GM21825 (cell line): Measurements from ENCODE around the gene CDH22.

Experiments
- ATAC-seq: cut with Tn5 transposase; IDR thresholded peaks from one replicate; pipeline ENCODE4 v1.9.1; 2021; ENCODE audit warnings: mild to moderate bottlenecking, moderate library complexity; ENCODE audit not compliant: unreplicated experiment

The CDH22 gene

DNA sequence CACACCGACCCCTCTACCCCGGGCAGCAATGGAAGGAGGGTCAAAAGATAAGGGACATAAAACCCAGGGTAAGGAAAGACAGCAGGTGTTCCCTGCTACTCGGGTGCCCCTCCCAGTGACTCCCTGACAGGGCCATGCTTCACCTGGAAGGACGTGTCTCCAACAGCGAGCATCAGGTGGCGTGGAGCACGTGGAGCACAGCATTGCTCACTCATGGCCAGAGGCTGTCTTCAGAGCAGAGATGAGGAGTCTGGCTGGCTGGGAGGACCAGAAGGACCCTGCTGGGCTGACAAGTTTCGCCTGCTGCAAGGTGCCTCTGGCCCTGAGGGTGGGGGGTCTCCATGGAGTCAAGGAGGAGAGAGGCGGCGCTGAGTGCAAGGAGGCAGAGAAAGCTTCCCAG lies 15.3 kb upstream of the CDH22 start:
- no peak for ATAC-seq

DNA sequence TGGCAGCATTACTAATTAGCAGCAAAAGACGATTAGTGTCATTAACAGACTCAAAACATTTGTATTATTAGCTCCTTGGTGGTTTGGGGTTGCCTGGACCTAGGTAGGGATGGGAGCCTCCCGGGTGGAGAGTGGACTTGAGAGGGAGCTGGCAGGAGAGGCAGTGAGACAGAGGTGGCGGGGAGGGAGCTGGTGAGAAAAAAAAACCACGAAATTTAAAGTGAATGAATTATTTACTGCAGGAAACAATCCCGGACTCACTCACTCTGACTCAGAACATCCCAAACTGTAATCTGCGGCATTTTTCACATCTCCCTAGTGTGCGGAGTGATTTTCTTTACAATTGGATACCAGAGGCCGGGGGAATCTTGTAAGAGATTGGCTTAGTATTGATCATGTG lies 14.3 kb upstream of the CDH22 start:
- ATAC-seq = no peak

DNA sequence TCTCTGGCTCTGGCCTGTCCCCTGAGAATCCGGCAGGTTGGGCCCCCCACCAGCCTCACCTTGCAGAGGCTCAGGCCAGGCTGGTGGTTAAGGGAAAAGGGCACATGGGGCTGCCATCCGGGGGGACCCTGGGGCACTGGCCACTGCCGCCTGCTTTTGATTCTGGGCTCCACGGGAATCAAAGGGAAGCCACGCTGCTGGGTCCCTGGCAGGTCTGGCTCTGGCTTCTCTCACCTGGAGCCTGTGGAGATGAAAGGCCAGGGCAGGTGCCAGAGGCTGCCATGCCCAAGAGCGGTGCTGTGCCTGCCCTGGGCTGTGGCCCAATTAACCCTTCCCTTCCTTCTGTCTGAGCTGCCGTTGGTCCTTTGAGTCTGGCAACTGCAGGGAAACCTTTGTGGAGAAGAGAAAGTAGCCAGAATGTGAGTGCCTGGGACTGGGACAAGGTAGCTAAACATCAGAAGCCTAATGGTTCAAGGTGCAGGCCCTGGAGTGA lies 9.4 kb upstream of the CDH22 start:
- ATAC-seq = no peak

DNA sequence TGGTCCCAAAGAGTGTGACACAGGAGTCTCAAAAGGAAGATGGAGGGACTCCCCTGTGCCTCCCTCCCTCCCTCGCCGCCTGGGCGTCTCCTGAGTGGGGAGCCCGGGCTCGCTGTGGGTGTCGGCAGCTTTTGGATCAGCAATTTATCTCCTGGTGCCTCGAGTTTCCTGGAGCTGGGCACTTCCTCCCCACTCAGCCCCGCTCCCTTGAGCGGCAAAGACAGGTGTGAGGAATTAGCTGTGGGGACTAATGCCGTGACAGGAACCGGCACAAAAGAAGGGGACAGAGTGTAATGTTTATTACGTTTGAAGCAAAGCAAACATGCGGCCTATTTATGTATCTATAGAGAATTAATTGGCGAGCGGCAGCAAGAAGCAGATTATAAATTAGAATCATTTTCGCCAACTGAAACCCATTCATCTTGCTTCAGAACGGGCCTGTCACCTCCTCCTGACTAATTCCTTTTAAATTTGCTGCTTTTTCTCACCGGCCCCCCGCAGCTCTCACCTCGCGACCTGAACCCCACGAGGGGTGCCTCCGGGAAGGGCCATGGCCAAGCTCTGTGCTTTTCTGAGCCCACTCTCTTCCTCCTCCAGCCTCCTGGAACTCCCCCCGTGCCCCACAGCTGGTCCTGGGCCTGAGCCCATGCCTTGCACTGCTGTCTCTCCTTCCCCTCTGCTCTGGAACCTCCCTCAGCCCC lies 8.8 kb upstream of the CDH22 start:
- no peak for ATAC-seq

DNA sequence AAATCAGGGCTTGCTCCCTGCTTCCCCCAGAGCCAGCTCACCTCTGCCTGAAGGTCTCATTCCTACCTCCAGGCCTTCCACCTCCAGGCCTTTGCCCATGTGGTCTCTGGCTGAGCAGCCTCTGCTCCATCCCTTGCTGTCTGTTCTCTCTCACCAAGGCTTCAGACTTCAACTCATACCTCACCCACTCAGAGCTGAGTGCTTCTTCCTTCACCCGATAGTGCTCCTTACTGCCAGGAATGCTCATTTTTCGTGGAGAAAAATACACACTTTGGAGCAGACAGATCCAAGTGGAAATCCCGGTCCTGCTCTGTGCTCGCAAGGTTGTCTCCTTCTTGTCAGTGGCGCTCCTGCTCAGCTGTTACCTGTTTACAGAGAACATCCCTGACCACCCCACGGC lies 7.0 kb upstream of the CDH22 start:
- no peak for ATAC-seq

DNA sequence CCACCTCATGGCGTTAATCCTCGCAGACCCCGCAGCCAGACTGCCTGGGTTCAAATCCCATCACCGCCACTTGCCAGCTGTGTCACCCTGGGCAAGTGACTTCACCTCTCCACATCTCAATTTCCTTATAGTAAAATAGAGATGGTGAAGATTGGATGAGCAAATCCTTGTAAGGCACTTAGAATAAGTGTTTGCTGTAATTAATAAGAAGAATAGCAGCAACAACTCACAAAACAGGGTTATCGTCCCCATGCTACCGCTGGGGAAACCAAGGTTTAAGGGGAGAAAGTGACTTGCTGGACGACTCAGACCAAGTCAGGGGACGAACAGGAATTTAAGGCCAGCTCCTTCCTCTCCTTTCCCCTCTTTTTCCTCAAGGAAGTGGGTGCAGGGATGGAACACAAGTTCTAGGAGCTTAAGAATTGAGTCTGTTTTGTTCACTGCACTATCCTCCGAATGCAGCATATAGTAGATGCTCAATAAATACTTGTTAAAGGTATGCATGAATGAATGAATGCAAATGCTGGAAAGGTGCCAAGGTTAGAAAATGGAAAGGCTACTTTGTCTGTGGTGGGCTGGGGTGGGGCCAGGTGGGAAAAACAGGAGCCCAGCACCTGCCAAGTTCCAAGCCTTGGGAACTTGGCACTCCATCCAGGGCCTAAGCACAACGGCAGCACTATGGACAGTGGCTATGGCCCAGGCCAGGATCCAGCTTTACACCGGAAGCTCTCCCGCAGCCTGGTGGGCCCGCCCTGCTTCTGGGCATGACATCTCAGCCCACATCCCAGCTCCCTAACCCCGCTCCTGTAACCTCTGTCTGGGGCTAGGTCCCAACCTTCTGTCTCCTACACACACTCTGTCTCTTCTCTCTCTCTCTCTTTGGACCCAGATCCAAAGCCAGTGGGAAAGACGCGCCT lies 4.9 kb upstream of the CDH22 start:
- ATAC-seq = no peak

DNA sequence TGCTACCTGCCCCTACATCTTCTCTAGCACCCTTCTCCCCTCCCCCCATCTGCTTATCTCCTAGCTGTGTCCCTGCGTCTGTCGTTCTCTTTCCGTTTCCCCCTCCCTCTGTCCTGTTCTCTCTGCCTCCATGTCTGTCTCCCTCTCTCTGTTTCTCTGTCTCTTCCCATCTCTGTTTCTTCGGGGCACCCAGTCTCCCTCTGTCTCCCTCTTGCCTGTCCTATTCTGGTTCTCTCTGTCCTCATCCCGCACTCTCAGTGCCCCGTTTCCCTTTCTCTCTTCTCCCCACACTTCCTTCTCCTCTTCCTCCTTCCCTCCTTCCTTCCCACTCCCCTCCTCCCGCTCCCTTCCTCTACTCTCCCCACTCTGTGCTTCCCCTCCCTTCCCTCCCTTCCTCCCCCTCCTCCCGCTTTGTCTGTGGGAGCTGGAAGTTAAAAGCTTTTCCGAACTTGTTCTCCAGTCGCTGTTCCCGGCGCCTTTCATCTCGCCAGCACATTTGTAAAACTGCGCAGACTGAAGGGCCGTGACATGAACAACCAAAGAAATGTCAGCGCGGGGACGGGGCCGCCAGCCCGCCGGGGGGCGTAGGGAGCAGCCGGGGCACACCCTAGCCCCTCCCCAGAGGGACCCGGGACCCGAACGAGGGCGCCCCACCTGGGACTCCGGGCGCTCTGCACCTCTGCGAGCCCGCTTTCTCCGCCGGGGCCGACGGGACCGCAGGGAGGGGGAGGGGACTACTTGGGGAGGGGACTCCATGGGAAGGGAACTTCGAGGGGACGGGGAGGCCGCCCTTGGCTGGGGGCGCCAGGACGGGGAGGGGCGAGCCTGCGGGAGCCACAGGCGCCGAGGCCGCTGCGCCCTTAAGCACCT lies 4.0 kb upstream of the CDH22 start:
- ATAC-seq = no peak

DNA sequence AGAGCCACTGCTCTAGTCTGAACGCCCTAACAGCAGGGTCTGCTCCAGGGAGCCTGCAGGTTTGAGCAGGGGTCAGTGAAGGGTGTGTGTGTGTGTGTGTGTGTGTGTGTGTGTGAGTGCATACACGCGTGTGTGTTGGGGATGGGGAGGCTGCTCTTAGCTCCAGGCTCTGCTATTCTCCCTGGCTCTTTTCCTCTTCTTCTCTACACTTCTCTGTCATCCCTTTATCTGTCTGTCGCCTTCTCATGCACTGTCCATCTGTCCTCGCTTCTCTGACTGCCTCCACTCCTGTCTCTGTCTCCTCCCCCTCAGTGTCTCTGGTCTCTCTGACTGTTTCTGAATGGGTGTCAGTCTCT lies 3.4 kb upstream of the CDH22 start:
- ATAC-seq = no peak

DNA sequence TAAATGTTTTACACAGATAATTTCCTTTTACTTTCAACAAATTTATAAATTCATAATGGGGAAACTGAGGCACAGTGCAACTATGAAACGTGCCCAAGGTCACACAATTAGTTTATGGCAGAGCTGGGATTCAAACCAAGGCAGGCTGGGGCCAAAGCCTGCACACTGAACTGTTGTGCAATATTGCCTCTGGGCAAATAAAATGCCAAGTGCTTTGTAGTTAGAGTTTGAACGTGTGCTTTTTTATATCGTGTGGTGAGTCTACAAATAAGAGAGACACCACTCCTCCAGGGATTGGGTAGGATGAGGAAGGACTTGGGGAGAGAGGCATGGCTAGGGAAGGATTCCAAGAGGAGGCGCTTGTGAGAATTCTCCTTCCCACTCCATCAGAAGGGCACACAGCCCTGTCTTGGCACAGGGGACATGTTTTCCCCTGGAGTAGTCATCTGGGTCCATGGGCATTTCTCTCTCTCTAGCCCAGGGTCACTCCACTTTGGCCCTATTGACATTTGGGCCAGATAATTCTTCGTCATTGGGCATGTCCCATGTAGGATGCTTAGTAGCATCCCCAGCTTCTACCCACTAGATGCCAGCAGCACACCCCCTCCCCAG lies 2.8 kb upstream of the CDH22 start:
- no peak for ATAC-seq

DNA sequence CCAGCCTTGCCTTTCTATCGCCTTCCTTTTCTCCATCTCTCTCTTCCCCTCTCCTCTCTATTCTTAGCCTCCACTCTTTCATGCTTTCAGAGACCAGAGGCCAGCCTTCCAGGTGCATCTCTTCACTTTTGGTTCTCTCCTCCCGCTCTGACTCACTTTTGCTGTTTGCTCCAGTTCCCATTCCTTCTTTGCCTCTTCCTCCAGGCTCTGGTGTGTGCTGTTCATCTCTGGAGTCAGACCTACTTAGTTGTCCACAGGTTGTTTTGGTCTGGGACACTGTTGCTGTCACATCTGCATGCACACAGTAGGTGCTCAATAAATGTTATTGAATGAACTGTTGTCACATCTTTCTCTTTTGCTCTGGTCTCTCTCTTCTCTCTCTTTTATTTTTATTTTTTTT lies 1.6 kb upstream of the CDH22 start:
- ATAC-seq = no peak

DNA sequence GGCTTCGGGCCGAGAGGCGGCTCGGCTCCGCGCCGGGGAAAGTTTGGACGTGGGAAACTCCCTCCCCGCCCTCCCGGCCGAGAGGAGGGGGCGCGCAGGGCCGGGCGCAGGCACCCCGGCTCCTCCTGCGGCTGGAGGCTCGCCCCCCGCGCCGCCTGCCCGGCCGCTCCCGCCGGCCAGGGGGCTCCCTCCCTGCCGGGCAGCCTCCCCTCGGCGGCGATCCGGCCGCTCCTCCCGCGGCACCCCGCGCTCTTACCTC lies 370 bp downstream of the CDH22 start:
- ATAC-seq = no peak

DNA sequence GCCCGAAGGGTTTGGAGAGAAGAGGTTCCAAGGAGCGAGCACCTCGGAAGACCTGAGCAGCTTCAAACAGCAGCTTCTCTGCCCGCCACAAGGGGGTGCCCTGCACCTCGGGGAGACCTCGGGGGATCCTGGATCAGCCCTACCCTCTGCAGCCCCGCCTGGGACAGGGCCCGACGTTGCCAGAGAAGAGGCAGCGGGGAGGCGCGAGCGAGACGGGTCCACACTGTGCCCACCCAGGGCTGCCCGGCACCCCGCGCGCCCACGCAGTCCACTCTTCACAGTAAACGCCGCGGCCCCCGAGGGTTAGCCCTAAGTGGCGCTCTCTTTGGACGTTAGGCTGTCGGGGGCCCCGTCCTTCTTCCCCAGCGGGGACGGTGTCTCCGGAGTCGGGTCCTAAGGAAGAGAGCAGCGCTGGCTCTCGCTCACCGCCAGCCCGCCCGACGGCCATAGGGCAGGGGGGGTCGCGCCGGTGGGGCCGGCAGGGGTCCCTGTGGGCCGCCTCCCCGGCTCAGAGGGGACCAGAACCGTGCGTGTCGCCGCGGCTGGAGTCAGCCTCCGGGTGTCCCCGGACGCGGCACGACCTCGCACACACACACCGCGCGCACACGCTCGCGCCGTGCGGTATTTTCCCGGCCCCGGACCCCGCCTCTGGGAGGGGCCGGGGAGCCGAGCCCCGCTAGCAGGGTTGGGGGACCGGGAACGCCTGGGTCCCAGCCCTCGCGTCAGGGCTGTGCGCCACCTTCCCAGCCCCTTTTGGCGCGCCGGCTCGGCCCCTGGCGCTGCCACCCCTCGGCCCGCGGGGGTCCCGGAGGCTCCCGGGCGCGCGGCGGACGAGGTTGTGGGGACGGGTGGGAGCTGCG lies 929 bp downstream of the CDH22 start:
- peak; percentile 64 for ATAC-seq

DNA sequence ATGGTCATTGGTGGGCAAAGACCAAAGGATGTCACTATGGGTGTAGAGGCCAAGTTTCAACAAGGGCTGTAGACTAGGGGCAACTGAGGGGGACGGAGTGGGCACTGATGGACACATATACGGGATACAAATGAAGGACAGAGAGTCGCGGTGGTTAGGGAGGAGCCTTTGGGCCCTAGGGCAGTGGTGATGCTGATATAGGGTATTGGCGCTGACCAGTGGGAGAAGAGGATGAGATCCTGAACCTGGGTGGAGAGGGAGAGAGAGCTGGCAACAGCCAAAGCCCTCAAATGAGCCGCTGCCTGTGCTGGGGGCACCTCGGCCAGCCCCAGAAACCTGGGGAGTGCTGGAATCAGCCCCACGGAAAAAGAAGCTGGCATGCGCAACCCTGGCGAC lies 1.6 kb downstream of the CDH22 start:
- ATAC-seq = no peak

DNA sequence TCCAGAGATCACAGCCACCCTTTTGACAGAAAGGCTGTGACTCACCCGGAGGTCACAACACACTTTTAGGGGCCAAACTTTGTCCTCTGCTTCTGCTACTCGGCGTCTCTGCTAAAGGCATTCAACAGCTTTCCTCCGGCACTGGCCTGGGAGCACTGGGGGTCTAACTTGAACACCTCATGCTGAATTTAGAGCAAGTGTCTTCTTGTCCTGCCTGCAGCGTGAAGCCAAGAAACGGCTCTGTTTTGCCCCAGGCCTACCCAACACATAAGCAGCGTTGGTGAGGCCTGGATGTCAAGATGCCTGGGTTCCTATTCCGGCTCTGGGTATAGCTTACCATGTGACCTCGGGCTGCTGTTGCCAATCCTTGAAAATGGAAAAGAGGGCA lies 2.3 kb downstream of the CDH22 start:
- no peak for ATAC-seq

DNA sequence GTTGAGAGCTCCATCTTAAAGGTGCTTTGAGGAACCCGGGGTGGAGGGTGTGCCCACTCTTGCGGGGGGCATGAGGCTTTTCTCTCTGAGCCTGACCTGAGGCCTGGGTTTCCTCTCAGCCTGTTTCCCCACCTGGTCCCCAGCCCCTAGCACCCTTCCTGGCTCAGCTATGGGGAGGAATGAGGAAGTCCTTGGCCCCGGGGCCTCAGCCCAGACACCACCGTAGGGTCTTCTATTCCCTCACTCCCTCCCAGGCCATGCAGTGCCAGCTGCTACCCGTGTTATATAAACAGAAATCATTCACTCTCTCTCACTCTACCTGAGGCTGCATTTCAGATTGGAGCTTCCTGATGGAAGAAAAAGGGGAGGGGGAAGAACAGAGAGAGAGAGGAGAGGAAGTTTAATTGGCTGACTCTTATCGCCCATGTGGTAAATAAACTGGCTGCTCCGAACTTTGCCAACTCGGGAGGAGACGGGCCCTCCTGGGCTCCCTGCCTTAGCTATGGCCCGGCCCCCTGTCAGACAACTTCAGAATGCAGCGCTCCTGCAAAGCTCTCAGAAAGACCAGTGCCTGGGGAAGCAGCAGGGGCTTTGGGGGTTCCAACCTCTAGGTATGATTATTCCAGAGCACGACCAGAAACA lies 2.8 kb downstream of the CDH22 start:
- ATAC-seq = no peak

DNA sequence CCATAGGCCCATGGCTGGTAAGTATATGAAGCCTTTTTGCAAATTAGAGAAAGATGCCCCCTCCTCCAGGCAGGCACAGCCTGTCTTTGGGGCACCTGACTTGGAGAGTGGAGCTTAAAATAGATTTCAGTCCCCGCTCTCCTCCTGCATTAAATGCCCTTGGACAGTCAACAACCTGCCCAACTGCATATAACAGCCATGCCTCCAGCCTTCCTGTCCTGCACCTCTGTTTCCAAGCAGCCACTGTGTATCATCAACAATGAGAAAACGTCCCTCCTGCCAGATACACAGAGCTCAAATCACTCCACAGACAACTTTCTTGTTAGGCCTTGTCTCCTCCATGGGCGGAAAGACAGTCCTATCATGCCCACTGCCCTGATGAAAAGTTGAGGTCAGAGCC lies 3.4 kb downstream of the CDH22 start:
- no peak for ATAC-seq

DNA sequence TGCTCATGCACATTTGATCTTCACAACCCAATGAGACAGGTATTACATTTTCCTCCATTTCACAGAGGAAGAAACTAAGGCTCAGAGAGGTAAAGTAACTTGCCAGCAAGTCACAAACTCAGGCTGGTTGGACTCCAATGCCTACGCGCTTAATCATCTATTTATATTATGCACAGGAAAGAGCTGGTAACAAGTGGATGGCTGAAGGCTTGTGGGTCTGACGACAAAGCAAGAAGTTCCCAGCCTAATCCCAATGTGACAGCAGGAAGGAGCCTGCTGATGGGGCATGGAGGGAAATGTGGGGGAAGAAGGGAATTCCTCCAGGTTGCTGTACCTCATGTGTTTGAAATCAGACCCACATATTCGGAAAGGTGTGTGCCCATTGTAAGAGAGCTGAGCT lies 3.9 kb downstream of the CDH22 start:
- ATAC-seq = no peak

DNA sequence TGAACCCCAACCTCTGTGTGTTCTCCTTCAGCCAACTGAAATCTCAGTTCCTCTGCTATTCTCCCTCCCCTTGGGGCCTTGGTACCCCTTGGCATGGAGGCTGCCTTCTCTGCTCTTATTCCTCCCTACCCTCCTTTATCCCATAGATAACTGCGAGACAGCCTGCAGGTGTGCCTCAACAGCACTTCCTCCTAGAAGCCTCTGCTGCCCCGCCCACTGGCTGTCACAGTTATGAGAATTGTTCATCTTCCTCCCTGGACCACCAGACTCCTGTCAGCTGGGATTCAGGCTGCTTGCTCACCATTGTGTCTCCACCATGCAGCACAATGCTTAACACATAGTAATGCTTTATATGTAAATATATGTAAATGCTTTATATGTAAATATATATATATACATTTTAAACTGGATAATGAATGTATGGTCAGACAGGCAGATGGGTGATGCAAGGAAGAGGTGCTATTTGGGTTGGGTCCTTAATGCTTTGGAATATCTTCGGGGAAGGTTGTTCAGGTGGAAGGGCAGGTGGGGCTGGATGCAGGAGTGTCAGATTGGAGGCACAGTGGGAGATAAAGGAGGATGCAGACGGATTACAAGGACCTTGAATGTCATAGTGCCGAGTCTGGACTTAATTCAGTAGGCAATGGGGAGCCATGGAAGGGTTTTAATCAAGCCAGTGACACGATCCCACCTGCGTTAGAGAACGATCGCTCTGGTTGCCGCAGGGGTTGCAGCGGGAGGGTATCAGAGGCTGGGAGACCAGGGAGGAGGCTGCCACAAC lies 4.9 kb downstream of the CDH22 start:
- ATAC-seq = no peak

DNA sequence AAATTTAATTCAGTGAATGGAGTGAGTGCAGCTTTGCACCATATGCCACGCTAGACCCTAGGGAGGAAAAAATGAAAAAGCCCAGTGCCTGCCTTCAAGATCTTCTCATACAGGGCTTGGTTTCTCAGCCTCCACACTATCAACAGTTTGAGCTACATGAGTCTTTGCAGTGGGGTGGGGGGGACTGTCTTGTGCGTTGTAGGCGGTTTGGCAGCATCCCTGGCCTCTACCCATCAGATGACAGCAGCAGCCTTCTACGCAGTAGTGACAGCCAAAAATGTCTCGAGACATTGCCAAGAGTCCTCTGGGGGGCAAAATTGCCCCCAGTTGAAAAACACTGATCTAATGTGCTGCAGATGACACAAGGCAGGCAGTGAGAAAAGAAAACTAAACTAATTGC lies 6.2 kb downstream of the CDH22 start:
- no peak for ATAC-seq
